Suppressor macrophage treated with lipopolysaccharide for 4 hours (primary cell): Measurements from ENCODE around the gene IGFBPL1.

Source experiments
- DNase-seq: peaks from one replicate; pipeline ENCODE4 v3.0.0-alpha.2; 2020

The IGFBPL1 gene

GRCh38 chr9:38375572-38375963, 48.7 kb downstream of the IGFBPL1 start:
- no peak for DNase-seq

- no peak for DNase-seq
Observed at GRCh38 chr9:38374847-38375571, 49.2 kb downstream of the IGFBPL1 start.

GRCh38 chr9:38373679-38374078, 50.6 kb downstream of the IGFBPL1 start:
- DNase-seq, result no peak

GRCh38 chr9:38372762-38373619, 51.3 kb downstream of the IGFBPL1 start:
- DNase-seq, result no peak

- DNase-seq, result no peak
Observed at GRCh38 chr9:38371495-38371894, 52.8 kb downstream of the IGFBPL1 start.

- DNase-seq, result no peak
Observed at GRCh38 chr9:38370176-38370575, 54.1 kb downstream of the IGFBPL1 start.

- DNase-seq, result no peak
Observed at GRCh38 chr9:38368731-38369130, 55.5 kb downstream of the IGFBPL1 start.

GRCh38 chr9:38367898-38368297, 56.4 kb downstream of the IGFBPL1 start:
- DNase-seq, result no peak

- no peak for DNase-seq
Observed at GRCh38 chr9:38363589-38363925, 60.7 kb downstream of the IGFBPL1 start.

GRCh38 chr9:38362852-38363588, 61.2 kb downstream of the IGFBPL1 start:
- DNase-seq, result peak; percentile 59

- DNase-seq, result no peak
Observed at GRCh38 chr9:38361473-38361850, 62.8 kb downstream of the IGFBPL1 start.

- DNase-seq, result no peak
Observed at GRCh38 chr9:38360839-38361472, 63.3 kb downstream of the IGFBPL1 start.

GRCh38 chr9:38359689-38360385, 64.4 kb downstream of the IGFBPL1 start:
- no peak for DNase-seq

GRCh38 chr9:38359297-38359653, 65.0 kb downstream of the IGFBPL1 start:
- no peak for DNase-seq

- no peak for DNase-seq
Observed at GRCh38 chr9:38358390-38359296, 65.6 kb downstream of the IGFBPL1 start.

GRCh38 chr9:38357350-38358114, 66.7 kb downstream of the IGFBPL1 start:
- DNase-seq, result no peak

- no peak for DNase-seq
Observed at GRCh38 chr9:38356851-38357250, 67.4 kb downstream of the IGFBPL1 start.
